Testis (tissue), 2 donors: ENCODE measurements around the gene LDHD.

ENCODE experiments used
- CTCF ChIP-seq, 3 experiments: fragments of 450-650 bp in 2 of 3; fragments of 200-600 bp in 1 of 3; sonication (generic) in 1 of 3; IDR thresholded peaks; one replicate each; pipeline ENCODE4 v1.5.1; 2016 to 2019; ENCODE audit warnings: antibody characterized with exemption in 3 of 3, mild to moderate bottlenecking in 2 of 3, moderate library complexity in 1 of 3
- POLR2A ChIP-seq: fragments of 450-650 bp; IDR thresholded peaks from one replicate; pipeline ENCODE4 v1.6.1; 2017; ENCODE audit warnings: antibody characterized with exemption, mild to moderate bottlenecking, moderate library complexity

DNA sequence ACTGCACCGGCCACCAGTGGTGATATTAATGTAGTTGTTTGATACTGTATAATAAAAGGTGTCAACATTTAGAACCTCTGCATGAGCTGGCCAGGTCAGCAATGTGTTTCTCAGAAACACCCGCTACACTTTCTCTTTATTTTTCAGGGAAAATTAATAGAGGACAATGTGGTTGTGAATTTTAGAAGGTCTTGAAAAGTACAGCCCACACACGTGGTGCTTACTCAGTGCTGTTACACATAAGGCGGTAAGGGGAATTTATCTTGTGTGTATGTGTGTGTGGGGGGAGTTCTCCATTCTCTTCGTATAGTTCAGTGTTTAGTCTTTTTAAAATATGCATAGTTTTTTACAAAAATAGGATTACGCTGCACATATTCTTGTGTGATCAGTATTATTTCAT is 27.4 kb upstream of the LDHD start:
- TF ChIP-seq CTCF (IDR thresholded peaks at IDR 0.05) (no peak), POLR2A (no peak)
